Muscle of leg (tissue), 11 donors: ENCODE measurements around the gene FBXL7. TPM values are rescaled to one million over a fixed set of nuclear protein-coding genes. Genes with fewer than 3 reads are reported as not detected.

Experiments
- DNase-seq: peaks from one replicate; pipeline ENCODE4 v3.0.0; 2013
- H3K27ac ChIP-seq: one replicate; pipeline ENCODE4 v1.5.1; 2013; ENCODE audit warnings: mild to moderate bottlenecking, low read length, control low read depth
- H3K27me3 ChIP-seq: one replicate; pipeline ENCODE4 v1.6.1; 2013; ENCODE audit warnings: low read length; ENCODE audit not compliant: control insufficient read depth, insufficient read depth
- H3K36me3 ChIP-seq: one replicate; pipeline ENCODE4 v1.6.1; 2013; ENCODE audit warnings: low read length; ENCODE audit not compliant: control insufficient read depth, insufficient read depth
- H3K4me1 ChIP-seq: one replicate; pipeline ENCODE4 v1.6.1; 2013; ENCODE audit warnings: low read length; ENCODE audit not compliant: control insufficient read depth, insufficient read depth
- H3K4me3 ChIP-seq: one replicate; pipeline ENCODE4 v1.5.1; 2013; ENCODE audit warnings: low read length, control low read depth
- H3K9me3 ChIP-seq: replicated peaks from 2 replicates; pipeline ENCODE4 v1.6.1; 2013; ENCODE audit warnings: low read depth, low read length; ENCODE audit not compliant: control insufficient read depth
- whole genome bisulfite sequencing: methylation state at CpG from one replicate; pipeline ENCODE4 v1.1.5; 2013; ENCODE audit warnings: missing lambda C conversion rate; ENCODE audit not compliant: insufficient coverage; 5-methylcytosine and 5-hydroxymethylcytosine counted together
- polyA plus RNA-seq, 8 donors: library from polyadenylated mRNA; unstranded; fragments of 120-200 nt; gene quantifications; one replicate each; pipeline versions ENCODE4 v1.2.1 to v1.2.3, GENCODE V29; 2013; ENCODE audit warnings: inconsistent platforms in 1 of 8, low replicate concordance in 1 of 8; ENCODE audit not compliant: insufficient read length in 8 of 8, insufficient read depth in 1 of 8
- total RNA-seq: library from RNA; stranded (reverse); fragments of 120-200 nt; gene quantifications from one replicate; pipeline ENCODE4 v1.2.4, GENCODE V29; 2013

FBXL7 gene
- total and polyA plus RNA-seq, 9 donors, result 9.0 to 26.1 (median 21.5) TPM

DNA sequence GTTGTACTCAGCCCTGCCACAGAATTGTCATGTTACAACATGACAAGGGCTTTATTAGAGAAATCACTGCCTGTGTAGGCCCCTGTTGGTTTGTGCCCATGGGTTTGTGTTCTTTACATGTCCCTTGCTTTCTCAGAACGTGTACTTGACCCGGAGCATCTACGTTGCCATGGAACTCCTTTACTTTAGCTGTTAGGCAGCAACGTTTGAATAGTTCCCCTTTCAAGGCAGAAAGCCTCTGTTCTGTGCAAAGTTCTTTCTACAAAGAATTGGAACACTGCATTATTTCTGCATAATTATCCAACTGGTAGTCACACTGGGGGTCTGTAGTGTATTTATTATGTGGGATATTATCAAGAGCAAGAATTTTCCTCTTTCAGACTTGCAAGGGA, 51.1 kb downstream of the FBXL7 start:
- H3K9me3 ChIP-seq, result no peaks in the 10 kb centered on the region
- peaks cover 11% of the 10 kb centered on the region for H3K4me1 ChIP-seq
- no peaks in the 10 kb centered on the region for H3K27me3 ChIP-seq
- WGBS, result 33% methylated on average over 4 of the region's 4 CpGs
- no peak overlapping the region for H3K27ac ChIP-seq
- H3K4me3 ChIP-seq, result no peak overlapping the region
- DNase-seq, result no peak
- H3K36me3 ChIP-seq, result peaks cover 2% of the 10 kb centered on the region

DNA sequence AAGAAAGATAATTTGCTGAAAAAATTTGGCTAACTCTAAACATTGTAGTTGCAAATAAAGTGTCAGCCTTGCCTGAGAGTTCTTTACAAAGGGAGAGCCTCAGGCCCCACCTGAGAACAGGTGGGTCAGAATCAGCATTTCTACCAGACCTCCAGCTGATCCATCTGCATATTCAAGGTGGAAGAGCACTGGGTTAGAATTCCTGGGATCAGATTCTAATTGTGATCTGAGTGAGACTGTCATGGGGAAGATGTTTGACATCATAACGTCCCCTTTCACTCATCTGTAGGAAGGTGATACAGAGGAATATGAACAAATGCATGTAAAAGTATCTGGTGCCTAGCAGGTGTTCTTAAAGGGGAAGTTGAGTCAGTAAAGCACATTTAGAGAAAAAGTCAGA, 54.6 kb downstream of the FBXL7 start:
- H3K9me3 ChIP-seq, result no peaks in the 10 kb centered on the region
- no peaks in the 10 kb centered on the region for H3K27me3 ChIP-seq
- peaks cover 6% of the 10 kb centered on the region for H3K4me1 ChIP-seq
- DNase-seq, result no peak
- H3K36me3 ChIP-seq, result peaks cover 2% of the 10 kb centered on the region
- no CpG with 5 or more reads among the region's 1 CpG for WGBS
- H3K27ac ChIP-seq, result peak overlapping the region; percentile 70
- no peak overlapping the region for H3K4me3 ChIP-seq

DNA sequence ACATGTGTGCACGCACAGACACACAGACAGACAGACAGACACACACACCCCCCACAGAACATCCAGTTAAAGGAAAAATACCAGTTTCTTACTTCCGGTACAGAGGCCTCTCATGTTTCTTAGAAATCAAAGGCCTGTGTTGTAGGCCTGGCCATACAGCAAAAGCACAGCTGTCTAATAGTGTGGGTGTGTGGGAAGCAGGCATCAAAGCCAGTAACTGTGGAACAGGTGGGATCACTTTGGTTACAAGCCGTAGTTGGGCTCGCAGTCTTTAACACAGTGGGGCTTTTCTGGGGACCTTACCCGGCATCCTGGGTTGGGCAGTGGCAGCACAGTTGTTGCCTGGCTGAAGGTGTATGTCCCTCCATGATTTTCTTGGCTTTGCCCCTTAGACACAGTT, 55.2 kb downstream of the FBXL7 start:
- no peaks in the 10 kb centered on the region for H3K9me3 ChIP-seq
- H3K4me3 ChIP-seq, result no peak overlapping the region
- H3K27me3 ChIP-seq, result no peaks in the 10 kb centered on the region
- peak; percentile 75 for DNase-seq
- H3K36me3 ChIP-seq, result peaks cover 2% of the 10 kb centered on the region
- H3K27ac ChIP-seq, result peak overlapping the region; percentile 70
- 52% methylated on average over 4 of the region's 5 CpGs for WGBS
- peaks cover 6% of the 10 kb centered on the region for H3K4me1 ChIP-seq

DNA sequence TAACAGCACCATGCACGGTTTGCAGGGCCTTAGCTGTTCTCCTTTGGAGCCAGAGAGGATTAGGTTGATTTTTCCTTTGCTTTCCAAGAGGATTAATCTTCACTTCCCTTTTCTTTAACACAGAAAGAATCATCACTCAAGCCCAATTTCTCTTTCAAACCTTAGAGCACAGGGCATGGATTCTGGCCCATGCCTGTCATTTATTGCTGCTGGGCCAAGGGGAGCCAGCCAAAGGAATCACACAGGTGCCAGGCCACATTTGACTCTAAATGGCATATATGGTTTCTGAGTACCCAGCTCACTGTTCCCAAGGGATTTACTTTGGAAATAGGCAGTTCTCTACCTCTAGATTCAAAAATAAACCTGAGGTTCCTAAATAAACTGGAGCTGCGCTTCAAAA, 58.3 kb downstream of the FBXL7 start:
- no peaks in the 10 kb centered on the region for H3K36me3 ChIP-seq
- WGBS, result no CpG with 5 or more reads among the region's 2 CpGs
- no peaks in the 10 kb centered on the region for H3K27me3 ChIP-seq
- peak; percentile 56 for DNase-seq
- H3K27ac ChIP-seq, result no peak overlapping the region
- H3K4me3 ChIP-seq, result no peak overlapping the region
- H3K9me3 ChIP-seq, result peaks cover 6% of the 10 kb centered on the region
- H3K4me1 ChIP-seq, result peaks cover 4% of the 10 kb centered on the region

DNA sequence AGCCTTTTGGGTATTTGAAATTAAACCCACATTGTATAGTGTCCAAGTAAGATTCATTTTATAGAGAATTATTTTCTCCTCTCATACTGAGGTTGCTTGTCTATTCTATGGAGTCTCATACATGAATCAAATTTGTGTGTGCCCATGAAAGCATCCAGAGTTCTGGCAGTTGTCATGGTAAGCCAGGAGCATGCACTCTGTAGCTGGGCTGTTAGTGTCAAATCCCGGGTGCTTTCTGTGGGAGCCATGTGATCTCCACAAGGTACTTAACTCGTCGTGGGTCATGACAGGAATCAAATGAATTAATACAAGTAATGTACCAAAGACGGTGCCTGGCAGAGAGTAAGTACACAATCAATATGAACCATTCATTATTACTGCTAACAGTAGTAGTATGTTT, 58.7 kb downstream of the FBXL7 start:
- DNase-seq, result no peak
- Histone ChIP-seq H3K27me3 (no peaks in the 10 kb centered on the region), H3K36me3 (no peaks in the 10 kb centered on the region), H3K9me3 (peaks cover 6% of the 10 kb centered on the region), H3K27ac (no peak overlapping the region), H3K4me3 (no peak overlapping the region), H3K4me1 (peaks cover 4% of the 10 kb centered on the region)
- no CpG with 5 or more reads among the region's 4 CpGs for WGBS

- Histone ChIP-seq H3K27ac (no peak overlapping the region), H3K4me1 (peaks cover 3% of the 10 kb centered on the region), H3K4me3 (no peak overlapping the region), H3K36me3 (no peaks in the 10 kb centered on the region), H3K9me3 (peaks cover 6% of the 10 kb centered on the region), H3K27me3 (no peaks in the 10 kb centered on the region)
- DNase-seq, result no peak
- WGBS, result no CpG with 5 or more reads among the region's 3 CpGs
Measured at GRCh38 chr5:15560421-15560820, 60.4 kb downstream of the FBXL7 start.

- Histone ChIP-seq H3K27me3 (no peaks in the 10 kb centered on the region), H3K9me3 (peaks cover 6% of the 10 kb centered on the region), H3K4me1 (no peaks in the 10 kb centered on the region), H3K4me3 (no peak overlapping the region), H3K27ac (no peak overlapping the region), H3K36me3 (no peaks in the 10 kb centered on the region)
- no CpG with 5 or more reads among the region's 4 CpGs for WGBS
- peak; percentile 93 for DNase-seq
Measured at GRCh38 chr5:15564523-15564922, 64.5 kb downstream of the FBXL7 start.

DNA sequence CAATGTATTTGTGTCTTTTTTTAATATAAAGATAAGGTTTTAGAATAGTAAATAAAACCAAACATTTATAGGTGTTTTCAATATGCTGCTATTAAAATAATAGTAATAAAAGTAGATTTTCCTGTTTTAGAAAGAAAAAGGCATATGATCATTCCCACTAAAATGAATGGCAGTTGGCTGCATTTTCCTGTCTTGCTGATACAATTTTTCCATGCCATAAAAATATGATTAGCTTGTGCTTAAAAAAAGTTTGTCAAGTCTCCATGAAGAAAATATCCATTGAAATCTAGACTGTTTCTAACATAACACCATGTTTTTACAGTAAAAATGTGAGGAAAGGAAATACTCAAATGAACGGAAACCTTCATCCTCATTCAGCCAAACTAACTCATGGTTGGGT, 65.0 kb downstream of the FBXL7 start:
- WGBS, result no CpG with 5 or more reads among the region's 1 CpG
- Histone ChIP-seq H3K4me1 (no peaks in the 10 kb centered on the region), H3K9me3 (peaks cover 6% of the 10 kb centered on the region), H3K27me3 (no peaks in the 10 kb centered on the region), H3K4me3 (no peak overlapping the region), H3K27ac (peak overlapping the region; percentile 43), H3K36me3 (no peaks in the 10 kb centered on the region)
- DNase-seq, result peak; percentile 78

- Histone ChIP-seq H3K36me3 (no peaks in the 10 kb centered on the region), H3K9me3 (peaks cover 6% of the 10 kb centered on the region), H3K27me3 (no peaks in the 10 kb centered on the region), H3K4me1 (no peaks in the 10 kb centered on the region), H3K27ac (no peak overlapping the region), H3K4me3 (no peak overlapping the region)
- DNase-seq, result no peak
- WGBS, result no CpG with 5 or more reads among the region's 4 CpGs
Measured at GRCh38 chr5:15566306-15566705, 66.3 kb downstream of the FBXL7 start.

GRCh38 chr5:15566789-15567188, 66.8 kb downstream of the FBXL7 start:
- DNase-seq, result no peak
- Histone ChIP-seq H3K4me1 (no peaks in the 10 kb centered on the region), H3K4me3 (no peak overlapping the region), H3K9me3 (peaks cover 1% of the 10 kb centered on the region), H3K36me3 (no peaks in the 10 kb centered on the region), H3K27me3 (no peaks in the 10 kb centered on the region), H3K27ac (no peak overlapping the region)

- Histone ChIP-seq H3K36me3 (no peaks in the 10 kb centered on the region), H3K4me3 (no peak overlapping the region), H3K4me1 (peaks cover 2% of the 10 kb centered on the region), H3K27ac (no peak overlapping the region), H3K9me3 (no peaks in the 10 kb centered on the region), H3K27me3 (no peaks in the 10 kb centered on the region)
- WGBS, result 93% methylated on average over 3 of the region's 5 CpGs
- DNase-seq, result no peak
Measured at GRCh38 chr5:15570491-15570890, 70.5 kb downstream of the FBXL7 start.
